Medulla oblongata (tissue), 1 donor: ENCODE data around the gene ERBB2.
"Not testable (repeated sequence)": the region's sequence is repeated elsewhere in the genome, so short reads cannot be mapped to it uniquely, and the experiment has no call there.

Source experiments
- DNase-seq: peaks from one replicate; pipeline ENCODE4 v3.0.0-alpha.2; 2015; ENCODE audit errors: extremely low spot score

ERBB2 gene

DNA sequence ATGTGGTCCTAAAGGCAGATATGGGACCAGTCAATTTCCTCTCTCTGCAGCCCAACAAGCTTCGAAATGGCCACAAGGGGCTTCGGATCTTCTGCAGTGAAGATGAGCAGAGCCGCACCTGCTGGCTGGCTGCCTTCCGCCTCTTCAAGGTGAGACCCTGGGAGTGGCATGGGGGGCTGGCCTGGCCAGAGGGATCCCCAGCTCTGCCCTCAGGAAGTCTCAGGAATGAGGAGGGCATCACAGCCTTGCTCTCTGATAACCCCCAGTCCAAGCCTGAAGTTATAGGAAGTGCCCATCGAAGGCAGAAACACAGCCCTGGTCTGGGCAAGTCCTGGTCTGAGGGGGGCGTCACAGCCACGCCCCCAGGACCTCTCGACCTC is 45.0 kb downstream of the ERBB2 start:
- no peak for DNase-seq

DNA sequence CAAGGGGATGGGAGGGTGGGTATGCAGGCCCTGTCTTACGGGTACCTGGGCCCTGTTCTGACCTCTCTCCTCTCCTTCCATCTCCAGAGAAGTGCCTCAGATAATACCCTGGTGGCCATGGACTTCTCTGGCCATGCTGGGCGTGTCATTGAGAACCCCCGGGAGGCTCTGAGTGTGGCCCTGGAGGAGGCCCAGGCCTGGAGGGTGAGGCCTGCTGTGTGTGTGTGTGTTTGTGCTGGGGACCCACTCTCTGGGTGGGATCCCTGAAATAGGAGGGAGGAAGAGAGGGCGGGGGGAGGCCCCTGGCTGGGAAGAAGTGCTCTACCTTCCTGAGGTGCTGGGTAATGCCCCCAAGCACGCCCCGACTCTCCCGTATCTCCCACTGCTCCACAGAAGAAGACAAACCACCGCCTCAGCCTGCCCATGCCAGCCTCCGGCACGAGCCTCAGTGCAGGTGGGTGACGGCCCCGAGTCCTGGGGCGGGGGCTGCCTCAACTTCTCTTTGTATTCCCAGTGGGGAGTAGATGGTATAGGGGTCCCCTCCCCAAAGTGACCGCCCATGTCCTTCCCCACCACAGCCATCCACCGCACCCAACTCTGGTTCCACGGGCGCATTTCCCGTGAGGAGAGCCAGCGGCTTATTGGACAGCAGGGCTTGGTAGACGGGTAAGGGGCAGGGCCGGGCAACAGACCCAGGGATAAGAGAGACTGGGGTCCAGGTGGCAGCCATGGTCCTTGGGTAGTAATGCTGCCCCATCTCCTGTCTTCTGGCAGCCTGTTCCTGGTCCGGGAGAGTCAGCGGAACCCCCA is 45.7 kb downstream of the ERBB2 start:
- DNase-seq = no peak

GRCh38 chr17:39746145-39746461 is 46.2 kb downstream of the ERBB2 start:
- DNase-seq = no peak

GRCh38 chr17:39747745-39748144 is 47.9 kb downstream of the ERBB2 start:
- DNase-seq = no peak

- DNase-seq = not testable (repeated sequence)
Observed at GRCh38 chr17:39748444-39749034, 48.7 kb downstream of the ERBB2 start.

DNA sequence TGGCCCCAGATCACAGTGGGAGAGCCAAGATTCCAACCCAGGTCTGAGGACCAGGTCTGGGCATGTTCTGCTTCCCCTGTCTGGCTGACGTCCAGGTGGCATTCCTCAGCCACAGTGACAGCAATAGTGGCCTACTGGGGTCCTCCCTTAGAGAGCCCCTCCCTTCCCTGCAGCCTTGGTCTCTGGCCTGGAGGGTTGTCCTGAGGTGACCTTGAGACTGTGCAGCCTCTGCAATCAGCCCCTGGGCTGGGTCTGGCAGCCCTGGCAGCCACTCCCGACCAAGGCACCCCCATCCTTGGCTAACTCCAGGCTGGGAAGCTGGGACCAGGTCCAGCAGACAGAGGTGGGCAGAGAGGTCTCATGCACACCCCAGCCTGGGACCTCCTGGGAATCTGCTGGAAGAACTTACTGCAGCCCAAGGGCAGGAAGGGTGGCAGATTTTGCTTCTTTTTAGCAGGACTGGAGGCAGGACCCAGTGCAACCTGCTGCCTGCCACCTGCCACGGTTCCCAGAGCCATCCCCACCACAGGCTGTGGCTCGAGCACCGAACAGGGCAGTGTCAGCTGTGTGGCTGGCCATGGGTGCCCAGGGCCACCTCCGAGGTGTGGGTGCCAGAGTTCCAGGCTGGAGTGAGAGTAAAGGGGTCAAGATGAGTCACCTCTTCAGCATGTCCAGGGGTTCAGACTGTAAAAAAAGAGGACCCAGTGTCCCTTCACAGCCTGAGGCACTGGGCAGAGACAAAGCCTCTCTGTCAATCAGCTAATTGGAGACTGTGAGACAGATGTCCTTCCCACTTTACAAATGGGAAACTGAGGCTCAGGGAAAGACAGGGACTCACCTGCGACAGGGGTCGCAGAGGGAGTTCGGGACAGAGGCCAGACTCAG is 50.5 kb downstream of the ERBB2 start:
- DNase-seq = no peak

- DNase-seq = no peak
Observed at GRCh38 chr17:39751016-39751543, 51.2 kb downstream of the ERBB2 start.

- no peak for DNase-seq
Observed at GRCh38 chr17:39751637-39752036, 51.8 kb downstream of the ERBB2 start.

GRCh38 chr17:39752241-39752881 is 52.5 kb downstream of the ERBB2 start:
- DNase-seq = no peak

- DNase-seq = peak; percentile 34
Observed at GRCh38 chr17:39753514-39754160, 53.8 kb downstream of the ERBB2 start.

GRCh38 chr17:39754161-39754957 is 54.5 kb downstream of the ERBB2 start:
- peak; percentile 90 for DNase-seq

GRCh38 chr17:39754958-39755553 is 55.2 kb downstream of the ERBB2 start:
- peak; percentile 24 for DNase-seq

DNA sequence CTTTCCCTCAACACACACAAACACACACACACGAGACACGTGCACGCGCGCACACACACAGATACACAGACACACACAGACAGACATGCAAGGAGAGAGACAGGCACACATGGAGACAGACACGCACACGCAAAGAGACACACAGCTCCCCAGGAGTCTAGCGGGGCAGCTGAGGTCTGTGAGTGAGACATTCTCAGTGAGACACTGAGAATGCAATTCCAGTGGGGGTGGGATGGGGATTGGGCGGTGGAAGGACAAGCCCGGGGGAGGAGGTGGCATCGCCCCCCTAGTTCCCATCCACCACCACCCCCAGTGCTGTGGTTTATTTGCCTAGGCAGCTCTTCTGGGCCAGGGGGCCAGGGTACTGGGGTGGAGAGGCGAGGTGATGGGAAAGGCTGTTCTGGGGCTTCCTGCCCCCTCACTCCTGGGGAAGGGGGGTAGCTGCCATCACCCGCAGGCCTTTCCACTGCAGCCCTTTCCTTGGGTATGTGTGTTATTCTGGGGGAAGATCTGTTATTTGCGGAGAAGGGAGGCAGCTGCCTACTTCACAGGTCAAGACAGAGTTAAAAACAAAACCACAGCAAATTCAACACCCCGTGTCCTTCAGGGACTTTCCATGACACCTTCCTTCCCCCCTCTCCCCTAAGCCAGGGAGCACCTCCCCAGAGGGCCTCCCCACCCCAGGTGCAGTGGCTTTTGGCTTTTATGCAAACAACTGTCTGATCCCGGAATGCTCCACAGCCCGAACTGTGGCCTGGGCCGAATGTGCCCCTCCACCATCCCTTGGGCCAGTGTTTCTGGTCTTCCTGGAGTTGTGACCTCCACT is 55.9 kb downstream of the ERBB2 start:
- DNase-seq = no peak

GRCh38 chr17:39756380-39757079 is 56.7 kb downstream of the ERBB2 start:
- DNase-seq = no peak

DNA sequence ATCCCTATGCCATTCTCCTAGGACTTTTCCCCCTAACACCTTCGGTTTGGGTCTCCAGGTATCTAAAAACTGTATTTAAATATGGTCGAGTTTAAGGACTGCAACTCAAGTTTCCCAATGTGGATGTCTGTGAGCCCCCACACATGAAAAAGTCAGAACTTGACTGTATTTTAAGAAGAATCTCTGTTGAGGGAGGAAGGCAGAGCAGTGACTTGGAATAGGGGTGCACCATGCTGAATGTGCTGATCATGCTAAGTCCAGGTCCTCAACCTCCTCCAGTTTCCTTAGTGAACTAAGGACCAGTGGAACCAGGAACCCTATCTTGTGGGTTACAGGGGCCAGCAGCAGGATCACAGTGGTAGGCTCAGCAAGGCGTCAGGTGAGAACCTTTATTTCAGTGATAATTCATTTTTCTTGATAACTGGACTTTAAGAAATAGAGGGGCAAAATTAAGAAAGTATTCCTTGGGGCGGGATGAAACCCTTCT is 57.4 kb downstream of the ERBB2 start:
- DNase-seq = no peak

DNA sequence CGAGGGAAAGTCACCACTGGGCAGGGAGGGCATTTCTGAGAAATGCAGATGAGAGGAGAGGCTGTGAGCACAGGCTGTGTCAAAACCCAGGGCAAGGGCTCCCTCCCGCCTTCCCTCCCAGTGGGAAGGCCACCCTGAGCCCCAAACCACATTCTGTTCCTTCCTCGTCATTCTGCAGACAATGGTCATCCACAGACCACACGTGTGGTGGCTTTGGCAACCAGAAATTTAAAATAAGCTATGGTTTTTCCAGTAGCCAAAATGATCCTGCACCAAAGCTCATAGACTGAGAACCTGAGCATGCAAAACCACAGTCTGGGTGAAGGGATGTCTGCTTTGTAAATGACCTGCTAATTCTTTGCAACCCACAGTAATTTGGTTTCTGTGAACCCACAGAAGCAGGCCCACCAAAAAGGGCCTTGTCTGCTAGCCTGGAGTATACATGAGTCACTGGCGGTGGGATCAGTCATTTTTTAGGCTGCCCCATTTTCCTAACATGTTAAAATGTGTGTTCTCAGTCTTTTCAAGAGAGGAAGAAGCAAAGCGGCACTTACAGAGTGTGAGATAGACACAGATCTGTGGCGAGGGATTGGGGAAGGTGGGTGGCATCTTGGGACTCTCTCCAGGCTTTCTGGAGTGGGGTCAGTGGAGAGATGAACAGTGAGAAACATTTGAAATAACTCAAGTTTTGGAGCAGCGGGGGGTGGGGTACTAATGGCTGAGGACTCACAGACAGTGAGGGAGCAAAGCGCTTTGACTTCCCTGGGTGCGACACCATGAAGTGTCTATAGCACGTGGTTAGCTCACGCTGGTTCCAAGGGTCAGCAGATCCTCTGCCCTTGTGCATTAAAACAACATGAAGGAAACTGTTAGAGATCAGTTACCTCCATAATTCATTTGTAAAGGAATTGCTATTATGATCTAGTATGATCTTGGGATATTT is 58.3 kb downstream of the ERBB2 start:
- no peak for DNase-seq

DNA sequence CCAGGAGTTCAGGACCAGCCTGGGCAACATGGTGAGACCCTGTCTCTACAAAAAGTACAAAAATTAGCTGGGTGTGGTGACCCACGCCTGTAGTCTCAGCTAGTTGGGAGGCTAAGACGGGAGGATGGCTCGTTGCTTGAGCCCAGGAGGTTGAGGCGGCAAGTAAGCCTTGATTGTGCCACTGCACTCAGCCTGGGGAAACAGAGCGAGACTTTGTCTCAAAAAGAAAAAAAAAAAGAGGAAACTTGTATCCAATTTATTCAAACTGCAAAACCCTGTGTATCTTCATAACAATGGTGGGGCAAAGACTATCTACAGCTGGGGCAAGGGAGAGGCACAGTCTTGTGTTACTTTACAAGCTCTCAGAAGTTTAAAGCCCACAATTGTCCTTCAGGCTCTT is 59.3 kb downstream of the ERBB2 start:
- DNase-seq = no peak
